Endothelial cell of umbilical vein (primary cell): ENCODE measurements around the gene GSN.

Experiments
- EZH2 ChIP-seq: IDR thresholded peaks from 2 replicates; pipeline ENCODE4 v1.6.1; 2012; ENCODE audit warnings: borderline replicate concordance, low read depth, mild to moderate bottlenecking, moderate library complexity, low read length, inconsistent platforms; ENCODE audit not compliant: severe bottlenecking
- POLR2AphosphoS5 ChIP-seq: IDR thresholded peaks from 2 replicates; pipeline ENCODE4 v1.6.1; 2012; ENCODE audit warnings: low read depth, mild to moderate bottlenecking, control low read depth, low read length, moderate library complexity; ENCODE audit not compliant: insufficient read depth

- TF ChIP-seq POLR2AphosphoS5 (peak; percentile 23), EZH2 (no peak)
These were observed 31.7 kb downstream of the GSN start for GRCh38 chr9:121299467-121300282.
